HG03442 (cell line): Measurements from ENCODE around the gene DUOXA2.
A peak's percentile ranks its signal among the peaks of the same experiment; 100 is the strongest.
"Not testable (repeated sequence)": the region's sequence is repeated elsewhere in the genome, so short reads cannot be mapped to it uniquely, and the experiment has no call there.

Source experiments
- ATAC-seq: cut with Tn5 transposase; IDR thresholded peaks from one replicate; pipeline ENCODE4 v1.9.1; 2021; ENCODE audit warnings: mild to moderate bottlenecking, moderate library complexity; ENCODE audit not compliant: unreplicated experiment

Gene DUOXA2

DNA sequence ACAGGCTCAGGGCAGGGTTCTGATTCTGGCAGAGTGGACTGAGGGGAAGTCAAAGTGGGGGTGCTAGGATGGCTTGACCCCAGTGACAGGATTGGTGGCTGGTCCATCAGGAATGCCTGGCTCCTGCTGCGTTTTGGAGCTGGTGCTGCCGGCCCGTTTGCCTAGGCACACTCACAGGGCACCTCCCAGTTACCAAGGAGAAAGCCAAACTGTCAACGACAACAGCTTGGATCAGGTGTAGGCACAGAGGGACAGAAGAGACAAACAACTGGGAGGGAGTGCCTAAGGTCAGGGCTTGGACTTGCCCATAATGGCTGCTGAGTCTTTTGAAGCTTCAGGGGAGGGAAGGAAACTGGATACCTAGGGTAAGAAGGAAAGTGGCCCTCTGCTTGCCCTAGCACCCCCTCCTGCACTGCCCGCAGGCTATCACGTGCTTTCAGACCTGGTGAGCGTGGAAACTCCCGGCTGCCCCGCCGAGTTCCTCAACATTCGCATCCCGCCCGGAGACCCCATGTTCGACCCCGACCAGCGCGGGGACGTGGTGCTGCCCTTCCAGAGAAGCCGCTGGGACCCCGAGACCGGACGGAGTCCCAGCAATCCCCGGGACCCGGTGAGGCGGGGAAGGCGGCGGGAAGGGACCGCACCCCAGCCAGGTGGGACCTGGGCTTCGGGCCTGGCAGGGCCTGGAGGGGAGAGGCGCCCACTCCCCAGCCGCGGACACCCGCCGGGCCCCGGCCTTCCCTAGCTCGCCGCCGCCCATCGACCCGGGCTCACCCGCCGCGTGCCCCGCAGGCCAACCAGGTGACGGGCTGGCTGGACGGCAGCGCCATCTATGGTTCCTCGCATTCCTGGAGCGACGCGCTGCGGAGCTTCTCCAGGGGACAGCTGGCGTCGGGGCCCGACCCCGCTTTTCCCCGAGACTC is 20.8 kb downstream of the DUOXA2 start:
- peak; percentile 55 for ATAC-seq

GRCh38 chr15:45135705-45136377 is 21.7 kb downstream of the DUOXA2 start:
- ATAC-seq = not testable (repeated sequence)

DNA sequence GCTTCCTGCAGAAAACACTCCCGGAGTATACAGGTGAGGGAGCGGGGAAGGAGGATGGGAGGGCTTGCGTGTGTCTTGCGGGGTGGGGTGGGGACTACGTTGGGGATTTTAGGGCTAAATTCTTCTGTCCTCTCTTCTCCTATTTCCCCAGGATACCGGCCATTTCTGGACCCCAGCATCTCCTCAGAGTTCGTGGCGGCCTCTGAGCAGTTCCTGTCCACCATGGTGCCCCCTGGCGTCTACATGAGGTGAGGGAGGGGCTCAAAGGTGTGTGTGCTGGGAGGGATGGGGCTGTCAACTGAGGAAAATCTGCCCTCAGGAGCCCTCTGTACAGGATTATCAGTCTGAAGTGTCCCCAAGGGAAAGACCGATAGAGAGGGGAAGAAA is 22.2 kb downstream of the DUOXA2 start:
- ATAC-seq = no peak

DNA sequence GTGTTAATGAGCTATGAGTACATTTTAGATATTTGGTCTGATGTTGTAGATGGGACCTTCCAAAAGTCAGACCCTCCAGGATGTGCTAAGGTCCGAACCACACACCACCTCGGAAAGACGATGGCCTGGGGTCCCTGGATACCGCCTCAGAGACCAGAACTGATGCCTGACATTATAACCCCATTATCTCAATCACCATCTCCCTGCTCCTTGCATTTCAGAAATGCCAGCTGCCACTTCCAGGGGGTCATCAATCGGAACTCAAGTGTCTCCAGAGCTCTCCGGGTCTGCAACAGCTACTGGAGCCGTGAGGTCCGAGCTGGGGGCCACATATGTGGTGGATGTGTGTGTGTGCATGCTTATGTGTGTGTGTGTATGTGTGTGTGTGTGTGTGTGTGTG is 23.6 kb downstream of the DUOXA2 start:
- no peak for ATAC-seq

DNA sequence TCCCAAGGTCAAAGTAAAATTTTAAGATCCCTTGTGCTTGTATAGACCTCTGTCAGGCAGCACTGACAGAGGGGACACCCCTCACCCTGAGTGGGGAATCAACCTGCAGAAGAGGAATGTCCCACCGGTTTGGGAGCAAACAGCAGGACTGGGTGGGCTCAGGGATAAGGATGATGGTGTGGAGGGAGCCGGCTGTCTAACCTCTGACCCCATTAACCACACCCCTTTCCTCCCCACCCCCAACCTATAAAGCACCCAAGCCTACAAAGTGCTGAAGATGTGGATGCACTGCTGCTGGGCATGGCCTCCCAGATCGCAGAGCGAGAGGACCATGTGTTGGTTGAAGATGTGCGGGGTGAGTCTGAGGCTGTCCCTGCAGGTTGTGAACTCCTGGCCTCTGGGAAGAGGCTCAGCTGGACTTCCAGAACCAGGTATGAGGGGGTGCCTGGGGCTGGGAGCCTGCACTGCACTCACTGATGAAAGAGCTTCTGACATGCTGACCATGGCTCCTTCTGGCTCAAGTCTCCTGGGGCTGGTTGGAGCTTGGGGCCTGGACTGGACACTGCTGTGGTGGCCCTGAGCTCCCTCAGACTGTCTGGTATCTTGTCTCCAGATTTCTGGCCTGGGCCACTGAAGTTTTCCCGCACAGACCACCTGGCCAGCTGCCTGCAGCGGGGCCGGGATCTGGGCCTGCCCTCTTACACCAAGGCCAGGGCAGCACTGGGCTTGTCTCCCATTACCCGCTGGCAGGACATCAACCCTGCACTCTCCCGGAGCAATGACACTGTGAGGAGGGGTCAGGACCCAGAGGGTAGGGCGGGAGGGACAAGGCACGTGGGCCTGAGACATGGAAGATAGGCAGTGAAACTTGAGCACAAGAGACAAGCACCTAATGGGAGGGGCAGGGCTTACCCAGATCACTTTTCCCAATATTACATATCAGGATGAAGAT is 25.0 kb downstream of the DUOXA2 start:
- no peak for ATAC-seq

- ATAC-seq = no peak
These were observed 25.6 kb downstream of the DUOXA2 start for GRCh38 chr15:45139770-45140169.

DNA sequence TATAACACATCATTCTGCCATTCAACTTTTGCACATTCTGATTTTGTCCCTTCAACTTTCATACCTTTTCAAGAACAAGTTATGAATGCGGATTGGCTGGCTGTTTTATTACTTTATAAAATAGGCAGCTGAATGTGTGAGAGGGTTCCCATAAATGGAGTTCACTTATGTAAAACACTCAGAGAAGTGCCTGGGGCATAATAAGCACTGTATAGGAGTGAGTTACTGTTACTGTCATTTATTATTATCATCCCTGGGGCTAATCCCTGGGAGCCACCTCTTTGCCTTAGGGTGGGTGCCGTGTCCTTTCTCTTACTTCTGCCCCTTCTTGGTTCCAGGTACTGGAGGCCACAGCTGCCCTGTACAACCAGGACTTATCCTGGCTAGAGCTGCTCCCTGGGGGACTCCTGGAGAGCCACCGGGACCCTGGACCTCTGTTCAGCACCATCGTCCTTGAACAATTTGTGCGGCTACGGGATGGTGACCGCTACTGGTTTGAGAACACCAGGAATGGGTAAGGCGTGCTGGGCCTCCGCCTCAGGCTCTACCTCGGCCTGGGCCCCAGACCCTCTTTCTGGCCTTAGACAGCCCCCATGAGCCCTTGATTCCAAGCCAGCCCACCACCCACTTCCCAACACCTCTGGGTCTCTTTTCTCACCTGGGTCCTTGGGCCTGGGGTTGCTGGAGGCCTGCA is 26.6 kb downstream of the DUOXA2 start:
- ATAC-seq = no peak

GRCh38 chr15:45141386-45141785 is 27.3 kb downstream of the DUOXA2 start:
- no peak for ATAC-seq

- ATAC-seq = no peak
These were observed 28.9 kb downstream of the DUOXA2 start for GRCh38 chr15:45143056-45143455.

DNA sequence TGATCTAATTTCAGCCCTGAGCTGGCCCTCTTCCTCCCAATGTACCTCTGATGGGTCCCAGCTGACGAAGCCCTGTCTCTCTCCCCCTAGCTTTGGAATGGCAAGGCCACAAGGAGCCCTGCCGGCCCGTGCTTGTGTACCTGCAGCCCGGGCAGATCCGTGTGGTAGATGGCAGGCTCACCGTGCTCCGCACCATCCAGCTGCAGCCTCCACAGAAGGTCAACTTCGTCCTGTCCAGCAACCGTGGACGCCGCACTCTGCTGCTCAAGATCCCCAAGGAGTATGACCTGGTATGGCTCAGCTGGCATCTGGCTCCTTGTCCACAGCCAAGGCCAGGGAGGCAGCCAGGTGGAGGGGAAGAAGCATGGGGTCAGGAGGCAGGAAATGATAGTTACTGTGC is 29.8 kb downstream of the DUOXA2 start:
- ATAC-seq = no peak

DNA sequence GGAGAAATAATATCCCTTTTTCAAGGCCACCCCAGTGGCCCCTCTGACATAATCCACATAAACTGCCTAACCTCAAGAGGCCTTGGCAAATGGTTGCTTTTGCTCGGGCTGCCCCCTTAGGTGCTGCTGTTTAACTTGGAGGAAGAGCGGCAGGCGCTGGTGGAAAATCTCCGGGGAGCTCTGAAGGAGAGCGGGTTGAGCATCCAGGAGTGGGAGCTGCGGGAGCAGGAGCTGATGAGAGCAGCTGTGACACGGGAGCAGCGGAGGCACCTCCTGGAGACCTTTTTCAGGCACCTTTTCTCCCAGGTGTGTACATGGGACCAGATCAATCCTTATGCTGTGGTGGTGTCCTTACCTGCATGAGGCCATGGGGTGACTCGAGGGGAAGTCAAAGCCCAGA is 30.6 kb downstream of the DUOXA2 start:
- ATAC-seq = no peak

- no peak for ATAC-seq
These were observed 32.3 kb downstream of the DUOXA2 start for GRCh38 chr15:45146405-45146804.

- no peak for ATAC-seq
These were observed 33.5 kb downstream of the DUOXA2 start for GRCh38 chr15:45147606-45148005.

DNA sequence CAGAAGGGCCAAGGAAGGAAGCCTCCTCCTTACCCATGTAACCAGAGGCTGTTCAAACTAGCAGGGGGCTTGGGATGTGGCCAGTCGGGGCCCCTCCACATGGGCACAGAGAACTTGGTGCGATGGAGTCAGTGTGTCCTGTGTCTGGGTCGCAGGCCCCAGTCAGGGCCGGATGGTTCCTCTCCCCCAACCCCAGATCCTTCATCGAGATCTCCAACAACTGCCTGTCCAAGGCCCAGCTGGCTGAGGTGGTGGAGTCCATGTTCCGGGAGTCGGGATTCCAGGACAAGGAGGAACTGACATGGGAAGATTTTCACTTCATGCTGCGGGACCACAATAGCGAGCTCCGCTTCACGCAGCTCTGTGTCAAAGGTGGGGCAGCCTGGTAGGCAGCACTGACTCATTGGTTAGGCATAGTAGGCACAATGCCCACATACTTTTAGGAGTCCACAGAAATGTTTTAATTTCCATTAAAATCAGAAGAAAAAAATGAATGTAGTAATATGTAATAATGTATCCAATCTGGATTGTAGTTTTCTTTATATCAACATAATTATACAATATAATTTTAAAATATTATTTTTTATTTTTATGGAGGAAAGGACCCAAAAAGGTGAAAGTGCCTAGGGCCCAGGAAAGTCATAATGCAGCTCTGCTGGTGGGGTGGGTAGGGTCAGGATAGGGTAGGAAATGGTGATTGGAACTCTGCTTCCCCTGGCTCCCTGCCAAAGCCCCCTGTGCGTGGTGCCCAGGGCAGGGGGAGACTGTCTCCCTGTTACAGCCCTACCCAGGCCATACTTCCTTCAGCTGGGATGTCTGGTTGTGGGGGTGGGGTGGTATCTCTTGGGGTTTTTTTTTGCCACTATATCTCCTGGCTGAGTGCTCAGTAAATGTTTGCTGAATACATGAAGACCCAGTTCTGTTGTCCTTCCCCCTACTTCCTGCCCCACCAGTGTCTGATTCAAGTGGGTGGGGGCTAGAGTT is 34.2 kb downstream of the DUOXA2 start:
- no peak for ATAC-seq

DNA sequence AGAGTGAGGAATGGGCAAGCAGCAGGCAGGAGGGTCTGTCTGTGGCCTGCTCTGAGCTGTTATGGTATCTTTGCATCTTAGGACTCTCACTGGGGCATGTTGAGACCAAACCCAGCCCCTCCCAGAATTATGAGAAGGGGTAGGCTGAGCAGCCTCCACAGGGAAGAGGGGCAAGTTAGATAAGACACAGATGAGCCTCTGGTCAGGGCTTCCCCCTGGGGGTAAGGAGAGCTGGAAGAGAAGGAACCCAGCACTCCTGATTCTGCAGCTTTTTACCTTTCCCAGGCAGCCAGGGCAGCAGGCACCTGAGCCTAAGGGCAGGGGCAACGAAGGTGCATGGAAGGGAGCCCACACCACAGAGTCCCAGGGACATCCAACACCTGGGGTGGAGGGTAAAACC is 34.9 kb downstream of the DUOXA2 start:
- ATAC-seq = no peak

GRCh38 chr15:45150481-45150880 is 36.4 kb downstream of the DUOXA2 start:
- ATAC-seq = no peak

DNA sequence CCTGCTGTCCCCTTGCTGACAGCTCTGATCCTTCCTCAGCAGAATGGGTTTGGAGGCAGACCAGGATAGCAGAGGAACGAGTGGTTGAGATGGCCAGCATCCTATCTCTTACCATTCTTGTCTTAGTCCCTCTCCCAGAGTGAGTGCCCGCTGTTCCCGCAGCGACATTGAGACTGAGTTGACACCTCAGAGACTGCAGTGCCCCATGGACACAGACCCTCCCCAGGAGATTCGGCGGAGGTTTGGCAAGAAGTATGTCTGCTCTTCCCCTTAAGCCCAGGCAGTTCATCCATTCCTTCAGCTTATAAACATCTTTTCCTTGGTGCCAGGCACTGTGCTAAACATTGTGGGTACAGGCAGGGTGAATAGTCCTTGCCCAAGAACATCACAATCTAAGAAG is 36.9 kb downstream of the DUOXA2 start:
- no peak for ATAC-seq

- no peak for ATAC-seq
These were observed 38.1 kb downstream of the DUOXA2 start for GRCh38 chr15:45151998-45152828.

DNA sequence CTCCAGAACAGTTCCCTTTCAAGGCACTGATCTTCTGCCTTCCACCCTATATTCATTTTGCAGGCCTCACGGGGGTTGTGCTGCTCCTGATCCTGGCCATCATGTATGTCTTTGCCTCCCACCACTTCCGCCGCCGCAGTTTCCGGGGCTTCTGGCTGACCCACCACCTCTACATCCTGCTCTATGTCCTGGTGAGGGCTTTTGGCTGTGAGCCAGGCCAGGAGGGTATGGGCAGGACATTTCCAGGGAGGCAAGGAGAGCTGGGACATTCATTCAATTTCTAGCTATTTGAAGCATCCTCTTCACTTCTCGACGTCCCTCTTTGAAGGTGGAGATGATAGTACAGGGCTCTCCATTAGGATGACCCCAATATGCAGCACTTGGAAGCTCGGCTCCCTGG is 41.6 kb downstream of the DUOXA2 start:
- no peak for ATAC-seq
